Measurements from ENCODE around the gene GALNT18.

GRCh38 chr11:11588243-11588642, 33.6 kb downstream of the GALNT18 start:
- no peak for TF ChIP-seq CTCF (IDR thresholded peaks at IDR 0.05)
- TF ChIP-seq POLR2A (IDR thresholded peaks at IDR 0.05), result no peak

Measured in prostate gland (tissue), 2 donors.